ENCODE data around the gene GOLM1. TPM values are rescaled to one million over a fixed set of nuclear protein-coding genes. Genes with fewer than 3 reads are reported as not detected.

Gene GOLM1
- total RNA-seq, 1 experiment from 2014 or later: 66.3 TPM

DNA sequence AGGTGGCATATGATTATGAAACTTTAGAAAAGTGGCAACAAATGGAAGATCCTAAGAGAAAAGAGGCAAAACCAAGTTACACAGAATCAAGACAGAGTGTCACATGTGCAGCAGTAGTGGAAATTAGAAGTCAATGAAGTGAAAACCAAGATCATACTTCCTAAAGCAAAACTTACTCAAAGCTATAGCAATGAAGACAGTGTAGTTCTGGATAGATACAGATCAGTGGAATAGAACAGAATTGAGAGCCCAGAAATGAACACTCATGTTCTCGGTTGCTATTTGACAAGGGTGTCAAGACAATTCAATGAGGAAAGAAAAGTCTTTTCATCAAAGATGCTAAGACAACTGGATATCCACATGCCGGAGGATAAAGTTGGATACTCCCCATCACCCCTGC is 114.9 kb downstream of the GOLM1 start:
- DNase-seq (ENCODE audit: low read depth): no peak

DNA sequence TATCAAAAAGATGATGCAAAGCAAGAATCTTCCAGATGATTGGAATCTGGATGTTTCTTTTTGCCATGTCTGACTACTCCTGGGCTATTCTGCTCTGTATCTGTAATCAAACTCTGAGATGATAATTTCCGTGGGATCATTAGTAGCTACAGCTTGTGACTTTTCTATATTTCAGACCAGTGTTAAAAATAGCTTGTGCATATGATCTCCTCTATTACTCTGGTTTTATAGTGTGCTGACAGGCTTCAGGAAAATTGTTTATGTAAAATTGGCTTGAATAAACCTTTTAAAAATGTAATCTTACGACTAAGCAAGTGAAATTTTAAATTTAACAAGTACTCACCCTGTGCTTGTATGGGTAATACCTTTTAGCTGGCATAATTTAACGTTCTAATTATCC is 118.0 kb downstream of the GOLM1 start:
- DNase-seq (ENCODE audit: low read depth): no peak

DNA sequence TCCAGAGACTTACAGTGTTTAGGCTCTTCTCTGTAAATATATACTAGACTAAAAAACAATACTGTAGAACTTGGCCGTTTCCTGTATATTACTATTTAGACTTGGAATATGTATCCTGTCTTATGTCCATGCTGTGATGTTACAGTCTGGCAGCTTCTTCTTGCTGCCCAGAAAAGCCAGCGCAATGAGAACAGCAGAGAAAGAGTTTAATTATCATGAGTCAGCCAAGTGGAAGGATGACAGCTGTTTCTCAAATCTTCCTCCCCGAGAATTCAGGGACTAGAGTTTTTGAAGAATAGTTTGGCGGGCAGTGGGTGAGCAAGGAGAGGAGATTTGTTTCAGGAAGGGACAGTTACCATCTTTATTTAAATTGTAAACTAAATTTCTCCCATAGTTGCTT is 120.9 kb downstream of the GOLM1 start:
- DNase-seq (ENCODE audit: low read depth): no peak

Other genes with a start within 250 kb of the GOLM1 start
- gene NAA35, start 158.4 kb downstream of the GOLM1 start, total RNA-seq (2014; rRNA removed; shearing (Covaris generic)): 17.8 and 28.1 TPM in 2 replicates
- not detected in 2 replicates for gene C9orf153, start 160.1 kb upstream of the GOLM1 start, total RNA-seq (2014; rRNA removed; shearing (Covaris generic))
- 53.5 and 62.6 TPM in 2 replicates for gene ISCA1, start 183.0 kb upstream of the GOLM1 start, total RNA-seq (2014; rRNA removed; shearing (Covaris generic))